PC-3 (cell line): ENCODE data around the gene BCL6. TPM values are rescaled to one million over a fixed set of nuclear protein-coding genes. Genes with fewer than 3 reads are reported as not detected.

ENCODE experiments used
- ATAC-seq: fragments of 200-7000 bp; cut with Tn5 transposase; 2 replicates; pipeline ENCODE4 v1.9.1; 2020; ENCODE audit warnings: mild to moderate bottlenecking, moderate library complexity
- BruUV-seq: library from RNA; stranded (reverse); fragments of 400-500 nt; replicated peaks from 2 replicates; lab custom pipeline; 2021; lab: Mats Ljungman, UMichigan
- CTCF ChIA-PET: fragments of 300-600 bp; sonication (Branson Sonifier 250); formaldehyde crosslinking; loops from one replicate; lab custom pipeline; 2022; ENCODE audit warnings: antibody characterized with exemption; lab: Charles Lee
- POLR2A ChIA-PET: fragments of 300-600 bp; sonication (Branson Sonifier 250); formaldehyde crosslinking; loops from one replicate; lab custom pipeline; 2022; ENCODE audit warnings: antibody characterized with exemption; ENCODE audit not compliant: unreplicated experiment; lab: Charles Lee
- DNase-seq: peaks from one replicate; pipeline ENCODE4 v3.0.0-alpha.2; 2015
- H2AFZ ChIP-seq: fragments of 300-600 bp; sonication (generic); 2 replicates; pipeline ENCODE4 v1.6.0; 2016; ENCODE audit warnings: antibody characterized with exemption, low read length
- H3F3A ChIP-seq: fragments of 300-600 bp; sonication (generic); one replicate; pipeline ENCODE4 v1.6.0; 2017; ENCODE audit warnings: antibody characterized with exemption, low read length, control low read depth, mild to moderate bottlenecking; ENCODE audit not compliant: unreplicated experiment
- H3K27ac ChIP-seq: fragments of 300-600 bp; sonication (generic); 2 replicates; pipeline ENCODE4 v1.5.1; 2016; ENCODE audit warnings: mild to moderate bottlenecking, low read length
- H3K27me3 ChIP-seq: fragments of 300-600 bp; sonication (generic); 2 replicates; pipeline ENCODE4 v1.6.1; 2016; ENCODE audit warnings: low read length, mixed read lengths
- H3K36me3 ChIP-seq: fragments of 300-600 bp; sonication (generic); 2 replicates; pipeline ENCODE4 v1.6.1; 2016; ENCODE audit warnings: low read depth, mixed run types, low read length, mixed read lengths
- H3K4me1 ChIP-seq: fragments of 300-600 bp; sonication (generic); 2 replicates; pipeline ENCODE4 v1.5.1; 2016; ENCODE audit warnings: low read length; ENCODE audit not compliant: insufficient read depth
- H3K4me2 ChIP-seq: fragments of 300-600 bp; sonication (generic); 2 replicates; pipeline ENCODE4 v1.6.0; 2016; ENCODE audit warnings: low read length
- H3K4me3 ChIP-seq: fragments of 300-600 bp; sonication (generic); 2 replicates; pipeline ENCODE4 v1.5.1; 2016; ENCODE audit warnings: mild to moderate bottlenecking, low read length, mixed read lengths
- H3K79me2 ChIP-seq: fragments of 300-600 bp; sonication (generic); 2 replicates; pipeline ENCODE4 v1.6.1; 2017; ENCODE audit warnings: low read length, mixed read lengths
- H3K9ac ChIP-seq: fragments of 300-600 bp; sonication (generic); 2 replicates; pipeline ENCODE4 v1.6.0; 2016; ENCODE audit warnings: mild to moderate bottlenecking, low read length
- H3K9me2 ChIP-seq: fragments of 300-600 bp; sonication (generic); replicated peaks from 2 replicates; pipeline ENCODE4 v1.6.1; 2016; ENCODE audit warnings: mixed run types, low read length, mixed read lengths
- H3K9me3 ChIP-seq: fragments of 300-600 bp; sonication (generic); 2 replicates; pipeline ENCODE4 v1.6.1; 2016; ENCODE audit warnings: low read length, mixed read lengths
- H4K20me1 ChIP-seq: fragments of 300-600 bp; sonication (generic); 2 replicates; pipeline ENCODE4 v1.6.1; 2016; ENCODE audit warnings: low read length, mixed read lengths
- CTCF ChIP-seq: fragments of 300-600 bp; sonication (generic); conservative IDR thresholded peaks from 2 replicates; pipeline ENCODE4 v1.5.1; 2017; ENCODE audit warnings: antibody characterized with exemption, low read depth, mild to moderate bottlenecking, low read length
- EZH2 ChIP-seq: fragments of 300-600 bp; sonication (generic); IDR thresholded peaks from one replicate; pipeline ENCODE4 v1.6.1; 2017; ENCODE audit warnings: antibody characterized with exemption, mild to moderate bottlenecking, low read length; ENCODE audit not compliant: unreplicated experiment
- EZH2phosphoT487 ChIP-seq: fragments of 300-600 bp; sonication (generic); IDR thresholded peaks from 2 replicates; pipeline ENCODE4 v1.6.1; 2018; ENCODE audit warnings: mild to moderate bottlenecking, antibody characterized with exemption, low read length, borderline replicate concordance
- intact Hi-C: fragments of 100-400 bp; cut with micrococcal nuclease; formaldehyde crosslinking; loops from 2 replicates; pipeline ENCODE4 v1.9.0; 2023
- total RNA-seq: library from RNA; depleted of rRNA; stranded (reverse); fragments of >200 nt; gene quantifications from 2 replicates; pipeline ENCODE4 v1.2.3, GENCODE V29; 2014

Gene BCL6
- total RNA-seq, 1 experiment from 2014 or later, result 11.8 TPM

- peaks cover 39% of the 10 kb centered on the region for H3K79me2 ChIP-seq
- peak overlapping the region; percentile 93 for H3K4me3 ChIP-seq
- H3K9me2 ChIP-seq, result no peaks in the 10 kb centered on the region
- intact Hi-C loops, result loop anchor here (5.0 to 10.0 kb wide), 2 partner anchors 839 to 941 kb away; no protein-coding TSS in a partner anchor
- H3K36me3 ChIP-seq, result no peaks in the 10 kb centered on the region
- DNase-seq, result no peak
- no peaks in the 10 kb centered on the region for H3F3A ChIP-seq
- ChIA-PET CTCF (interaction anchor here (0.6 to 1.0 kb wide), 4 partner anchors 21 to 258 kb away, joined by 3 to 6 read pairs (median 5); no protein-coding TSS in a partner anchor), POLR2A (interaction anchor here (0.6 to 1.3 kb wide), 6 partner anchors 38 to 484 kb away, joined by 3 to 12 read pairs (median 6); partner anchors contain the start of gene LPP)
- TF ChIP-seq CTCF, result no peak
- no peak for TF ChIP-seq EZH2
- TF ChIP-seq EZH2phosphoT487, result no peak
- H3K4me2 ChIP-seq, result peak overlapping the region; percentile 99
- ATAC-seq, result no peak
- TSS peak; percentile 92 for BruUV-seq
- H3K27ac ChIP-seq, result peak overlapping the region; percentile 91; the same call in 1 of the 2 replicates
- H3K9me3 ChIP-seq, result no peaks in the 10 kb centered on the region
- no peaks in the 10 kb centered on the region for H4K20me1 ChIP-seq
- H3K27me3 ChIP-seq, result no peaks in the 10 kb centered on the region
- H3K4me1 ChIP-seq, result peaks cover 46% of the 10 kb centered on the region
- H2AFZ ChIP-seq, result peak overlapping the region; percentile 96
- H3K9ac ChIP-seq, result peak overlapping the region; percentile 96
Measured at GRCh38 chr3:187746059-187746441, 782 bp upstream of the BCL6 start.

GRCh38 chr3:187744169-187745151, 808 bp downstream of the BCL6 start:
- TSS peak; percentile 75 for BruUV-seq
- Histone ChIP-seq H3K4me1 (peaks cover 39% of the 10 kb centered on the region), H3K9ac (peak overlapping the region; percentile 96), H3K27me3 (no peaks in the 10 kb centered on the region), H3K79me2 (peaks cover 48% of the 10 kb centered on the region), H2AFZ (peak overlapping the region; percentile 60), H3K27ac (peak overlapping the region; percentile 91; the same call in 1 of the 2 replicates), H4K20me1 (no peaks in the 10 kb centered on the region), H3F3A (no peaks in the 10 kb centered on the region), H3K4me3 (peak overlapping the region; percentile 93), H3K9me2 (no peaks in the 10 kb centered on the region), H3K4me2 (peak overlapping the region; percentile 99), H3K36me3 (no peaks in the 10 kb centered on the region), H3K9me3 (no peaks in the 10 kb centered on the region)
- ATAC-seq (no peak), DNase-seq (peak; percentile 42)
- intact Hi-C loops, result loop anchor here (1.0 to 10.0 kb wide), 8 partner anchors 199 to 1138 kb away; no protein-coding TSS in a partner anchor
- TF ChIP-seq EZH2phosphoT487, result no peak
- TF ChIP-seq CTCF, result no peak
- no peak for TF ChIP-seq EZH2
- ChIA-PET CTCF (interaction anchor here (0.5 to 0.7 kb wide), 3 partner anchors 913 to 1212 kb away, joined by 3 to 18 read pairs (median 4); no protein-coding TSS in a partner anchor), POLR2A (interaction anchor here (0.6 to 1.3 kb wide), 9 partner anchors 63 to 616 kb away, joined by 3 to 8 read pairs (median 4); no protein-coding TSS in a partner anchor)
